ENCODE measurements around the gene ZBTB38.

DNA sequence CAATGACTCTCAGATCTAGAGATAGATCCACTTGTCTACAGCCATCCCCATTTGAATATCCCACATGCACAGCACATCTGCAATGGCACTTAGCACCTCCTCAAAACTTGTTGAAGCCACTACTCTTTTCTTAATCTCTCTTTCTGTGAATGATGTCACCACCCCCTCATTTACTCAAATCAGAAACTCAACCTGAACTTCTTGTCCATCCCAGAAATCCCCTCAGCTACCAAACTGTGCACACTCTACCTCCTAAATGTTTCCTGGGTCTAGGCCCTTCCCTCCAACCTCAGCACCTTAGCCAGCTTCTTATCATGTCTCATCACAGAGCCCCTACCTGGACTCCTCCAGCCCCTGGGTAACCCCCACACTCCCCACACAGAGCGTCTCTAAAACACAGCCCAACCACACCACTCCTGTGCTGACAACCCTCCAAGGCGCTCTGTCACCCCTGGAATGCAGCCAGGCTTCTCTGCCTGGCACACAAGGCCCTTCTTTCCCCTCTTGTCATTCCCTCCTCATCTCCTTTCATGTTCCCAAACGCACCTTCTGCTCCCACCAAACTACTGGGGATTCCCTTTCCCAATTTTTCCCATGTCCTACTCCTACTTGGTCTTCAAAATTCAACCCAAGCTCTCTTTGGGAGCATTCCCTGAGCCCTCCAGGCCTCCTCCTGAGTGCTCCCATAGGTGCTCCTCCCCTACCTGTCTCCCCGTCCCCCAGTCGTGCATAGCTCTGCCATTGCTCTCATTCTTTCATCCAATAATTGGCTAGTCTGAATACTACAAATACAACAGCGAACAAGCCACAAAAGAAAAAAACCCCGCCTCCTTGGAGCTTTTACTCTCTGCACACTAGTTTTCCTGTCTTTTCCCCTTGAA, 39.8 kb upstream of the ZBTB38 start:
- TF ChIP-seq, protein P1, sequence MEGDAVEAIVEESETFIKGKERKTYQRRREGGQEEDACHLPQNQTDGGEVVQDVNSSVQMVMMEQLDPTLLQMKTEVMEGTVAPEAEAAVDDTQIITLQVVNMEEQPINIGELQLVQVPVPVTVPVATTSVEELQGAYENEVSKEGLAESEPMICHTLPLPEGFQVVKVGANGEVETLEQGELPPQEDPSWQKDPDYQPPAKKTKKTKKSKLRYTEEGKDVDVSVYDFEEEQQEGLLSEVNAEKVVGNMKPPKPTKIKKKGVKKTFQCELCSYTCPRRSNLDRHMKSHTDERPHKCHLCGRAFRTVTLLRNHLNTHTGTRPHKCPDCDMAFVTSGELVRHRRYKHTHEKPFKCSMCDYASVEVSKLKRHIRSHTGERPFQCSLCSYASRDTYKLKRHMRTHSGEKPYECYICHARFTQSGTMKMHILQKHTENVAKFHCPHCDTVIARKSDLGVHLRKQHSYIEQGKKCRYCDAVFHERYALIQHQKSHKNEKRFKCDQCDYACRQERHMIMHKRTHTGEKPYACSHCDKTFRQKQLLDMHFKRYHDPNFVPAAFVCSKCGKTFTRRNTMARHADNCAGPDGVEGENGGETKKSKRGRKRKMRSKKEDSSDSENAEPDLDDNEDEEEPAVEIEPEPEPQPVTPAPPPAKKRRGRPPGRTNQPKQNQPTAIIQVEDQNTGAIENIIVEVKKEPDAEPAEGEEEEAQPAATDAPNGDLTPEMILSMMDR (conservative IDR thresholded peaks at IDR 0.05; ENCODE audit: low read length), result no peak
- TF ChIP-seq EZH2phosphoT487 (IDR thresholded peaks at IDR 0.05; ENCODE audit: borderline replicate concordance, low read depth, low read length), result no peak

All from OCI-LY7 (cell line).